ENCODE results near the gene INSYN2B.

The INSYN2B gene

DNA sequence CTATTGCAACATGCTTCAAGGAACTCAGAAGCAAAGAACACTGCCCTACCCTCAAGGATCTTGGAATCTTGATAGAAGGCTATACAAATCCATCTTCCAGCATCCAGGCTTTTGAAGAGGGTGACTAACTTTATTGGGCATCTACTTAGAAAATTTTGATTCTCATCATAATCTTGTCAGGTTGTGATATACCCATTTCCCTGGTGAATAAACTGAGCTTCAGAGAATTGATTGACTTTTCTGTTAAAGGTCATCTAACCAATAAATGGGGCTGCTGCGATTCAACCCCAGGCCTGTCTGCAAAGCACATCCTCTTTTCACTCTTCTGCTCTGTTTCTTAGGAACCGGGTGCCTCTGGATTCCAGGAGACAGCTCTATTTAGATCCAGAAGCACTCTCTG is 19.9 kb upstream of the INSYN2B start:
- no peaks in the 10 kb centered on the region for H4K20me1 ChIP-seq (ENCODE audit: insufficient read depth, low read length)
- no peaks in the 10 kb centered on the region for H3K79me2 ChIP-seq (ENCODE audit: insufficient read depth, low read length)
- H3K9ac ChIP-seq (ENCODE audit: low read depth, low read length): no peak overlapping the region
- TF ChIP-seq EZH2 (IDR thresholded peaks at IDR 0.05; ENCODE audit: borderline replicate concordance, low read depth, low read length, severe bottlenecking): no peak
- TF ChIP-seq, protein P1, sequence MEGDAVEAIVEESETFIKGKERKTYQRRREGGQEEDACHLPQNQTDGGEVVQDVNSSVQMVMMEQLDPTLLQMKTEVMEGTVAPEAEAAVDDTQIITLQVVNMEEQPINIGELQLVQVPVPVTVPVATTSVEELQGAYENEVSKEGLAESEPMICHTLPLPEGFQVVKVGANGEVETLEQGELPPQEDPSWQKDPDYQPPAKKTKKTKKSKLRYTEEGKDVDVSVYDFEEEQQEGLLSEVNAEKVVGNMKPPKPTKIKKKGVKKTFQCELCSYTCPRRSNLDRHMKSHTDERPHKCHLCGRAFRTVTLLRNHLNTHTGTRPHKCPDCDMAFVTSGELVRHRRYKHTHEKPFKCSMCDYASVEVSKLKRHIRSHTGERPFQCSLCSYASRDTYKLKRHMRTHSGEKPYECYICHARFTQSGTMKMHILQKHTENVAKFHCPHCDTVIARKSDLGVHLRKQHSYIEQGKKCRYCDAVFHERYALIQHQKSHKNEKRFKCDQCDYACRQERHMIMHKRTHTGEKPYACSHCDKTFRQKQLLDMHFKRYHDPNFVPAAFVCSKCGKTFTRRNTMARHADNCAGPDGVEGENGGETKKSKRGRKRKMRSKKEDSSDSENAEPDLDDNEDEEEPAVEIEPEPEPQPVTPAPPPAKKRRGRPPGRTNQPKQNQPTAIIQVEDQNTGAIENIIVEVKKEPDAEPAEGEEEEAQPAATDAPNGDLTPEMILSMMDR (IDR thresholded peaks at IDR 0.05; ENCODE audit: borderline replicate concordance, extremely low read depth, low read length, poor library complexity, severe bottlenecking): no peak
- H3K4me1 ChIP-seq (ENCODE audit: insufficient read depth, low read length): no peaks in the 10 kb centered on the region
- H3K4me3 ChIP-seq (ENCODE audit: low read depth in 1 of 2, low read length in 2 of 2): no peak overlapping the region
- peaks cover 69% of the 10 kb centered on the region for H3K36me3 ChIP-seq (ENCODE audit: insufficient read depth, low read length)
- DNase-seq (no peak), ATAC-seq (ENCODE audit: insufficient read depth, low read depth) (no peak)
- no peak overlapping the region for H2AFZ ChIP-seq (ENCODE audit: low read depth, low read length)
- H3K27ac ChIP-seq (ENCODE audit: low read length): no peak overlapping the region
- no peaks in the 10 kb centered on the region for H3K27me3 ChIP-seq (ENCODE audit: insufficient read depth, low read length, poor library complexity)
- no peak overlapping the region for H3K4me2 ChIP-seq (ENCODE audit: insufficient read depth, low read length)
- H3K9me3 ChIP-seq (ENCODE audit: insufficient read depth, low read length, severe bottlenecking): no peaks in the 10 kb centered on the region

DNA sequence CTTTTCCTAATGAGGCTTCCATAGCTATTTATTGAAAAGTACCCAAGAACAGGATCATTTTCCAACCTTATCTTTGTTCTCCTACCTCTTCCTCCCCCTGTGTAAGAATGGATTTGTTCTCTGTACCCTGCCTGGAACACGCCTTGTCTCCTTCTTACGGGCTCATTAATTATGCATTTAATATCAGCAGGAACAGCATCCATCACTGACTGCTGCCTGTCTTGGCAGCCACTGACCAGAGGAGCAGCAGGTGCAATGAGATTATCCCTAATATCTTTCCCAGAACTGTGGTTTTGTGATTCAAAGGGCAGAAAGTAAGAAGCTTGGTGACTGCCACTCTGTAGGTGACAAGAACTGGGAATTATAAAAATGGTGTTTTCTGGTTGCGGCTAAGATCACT is 19.3 kb upstream of the INSYN2B start:
- Histone ChIP-seq H3K4me3 (ENCODE audit: low read depth in 1 of 2, low read length in 2 of 2) (no peak overlapping the region), H2AFZ (ENCODE audit: low read depth, low read length) (no peak overlapping the region), H3K27ac (ENCODE audit: low read length) (no peak overlapping the region), H3K36me3 (ENCODE audit: insufficient read depth, low read length) (peaks cover 71% of the 10 kb centered on the region), H4K20me1 (ENCODE audit: insufficient read depth, low read length) (no peaks in the 10 kb centered on the region), H3K9ac (ENCODE audit: low read depth, low read length) (no peak overlapping the region), H3K9me3 (ENCODE audit: insufficient read depth, low read length, severe bottlenecking) (no peaks in the 10 kb centered on the region), H3K27me3 (ENCODE audit: insufficient read depth, low read length, poor library complexity) (no peaks in the 10 kb centered on the region), H3K79me2 (ENCODE audit: insufficient read depth, low read length) (no peaks in the 10 kb centered on the region), H3K4me1 (ENCODE audit: insufficient read depth, low read length) (no peaks in the 10 kb centered on the region), H3K4me2 (ENCODE audit: insufficient read depth, low read length) (no peak overlapping the region)
- TF ChIP-seq, protein P1 (IDR thresholded peaks at IDR 0.05; ENCODE audit: borderline replicate concordance, extremely low read depth, low read length, poor library complexity, severe bottlenecking): no peak
- no peak for TF ChIP-seq EZH2 (IDR thresholded peaks at IDR 0.05; ENCODE audit: borderline replicate concordance, low read depth, low read length, severe bottlenecking)
- ATAC-seq (ENCODE audit: insufficient read depth, low read depth) (no peak), DNase-seq (no peak)

DNA sequence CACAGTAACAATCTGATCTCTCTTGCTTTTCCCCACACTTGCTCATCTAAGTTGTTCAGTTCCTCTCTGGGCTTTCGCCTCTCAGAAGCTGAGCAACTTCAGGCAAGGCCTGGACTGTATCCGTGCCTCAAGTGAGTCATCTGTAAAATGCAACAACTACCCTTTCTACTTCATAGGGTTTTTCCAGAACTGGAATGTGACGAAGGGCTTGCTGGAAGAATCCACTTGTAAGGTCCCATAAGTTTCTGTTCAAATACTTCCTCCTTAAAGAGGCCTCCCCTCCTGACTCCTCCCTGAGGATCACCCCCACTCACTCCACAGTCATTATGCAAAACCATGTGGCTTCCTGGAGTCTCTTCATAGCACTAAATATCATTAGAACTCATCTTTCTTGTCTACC is 17.5 kb upstream of the INSYN2B start:
- Histone ChIP-seq H3K4me3 (ENCODE audit: low read depth in 1 of 2, low read length in 2 of 2) (no peak overlapping the region), H3K4me2 (ENCODE audit: insufficient read depth, low read length) (no peak overlapping the region), H3K4me1 (ENCODE audit: insufficient read depth, low read length) (no peaks in the 10 kb centered on the region), H3K36me3 (ENCODE audit: insufficient read depth, low read length) (peaks cover 77% of the 10 kb centered on the region), H3K9me3 (ENCODE audit: insufficient read depth, low read length, severe bottlenecking) (no peaks in the 10 kb centered on the region), H3K9ac (ENCODE audit: low read depth, low read length) (no peak overlapping the region), H3K79me2 (ENCODE audit: insufficient read depth, low read length) (no peaks in the 10 kb centered on the region), H4K20me1 (ENCODE audit: insufficient read depth, low read length) (no peaks in the 10 kb centered on the region), H2AFZ (ENCODE audit: low read depth, low read length) (no peak overlapping the region), H3K27me3 (ENCODE audit: insufficient read depth, low read length, poor library complexity) (no peaks in the 10 kb centered on the region), H3K27ac (ENCODE audit: low read length) (no peak overlapping the region)
- TF ChIP-seq EZH2 (IDR thresholded peaks at IDR 0.05; ENCODE audit: borderline replicate concordance, low read depth, low read length, severe bottlenecking): no peak
- TF ChIP-seq, protein P1 (IDR thresholded peaks at IDR 0.05; ENCODE audit: borderline replicate concordance, extremely low read depth, low read length, poor library complexity, severe bottlenecking): no peak
- ATAC-seq (ENCODE audit: insufficient read depth, low read depth): no peak
- DNase-seq: no peak

DNA sequence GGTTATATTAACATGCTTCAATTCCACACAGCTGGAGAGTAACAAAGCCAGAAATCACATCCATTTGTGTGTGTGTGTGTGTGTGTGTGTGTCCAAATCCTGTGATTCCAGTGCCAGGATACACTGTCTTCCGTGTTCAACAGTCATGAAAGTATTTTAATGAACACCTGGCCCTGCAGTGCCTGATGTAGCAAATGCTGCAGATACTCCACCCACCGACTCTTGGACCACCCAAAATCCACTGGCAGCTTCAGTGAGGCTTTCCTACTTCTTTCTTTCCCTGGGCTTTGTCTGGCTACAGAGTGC is 13.1 kb upstream of the INSYN2B start:
- Histone ChIP-seq H3K4me1 (ENCODE audit: insufficient read depth, low read length) (no peaks in the 10 kb centered on the region), H3K27ac (ENCODE audit: low read length) (no peak overlapping the region), H4K20me1 (ENCODE audit: insufficient read depth, low read length) (0 out of 2 replicates have a peak, but pooled peaks cover 4% of the 10 kb centered on the region), H3K9ac (ENCODE audit: low read depth, low read length) (no peak overlapping the region), H3K4me2 (ENCODE audit: insufficient read depth, low read length) (no peak overlapping the region), H3K9me3 (ENCODE audit: insufficient read depth, low read length, severe bottlenecking) (no peaks in the 10 kb centered on the region), H3K36me3 (ENCODE audit: insufficient read depth, low read length) (peaks cover 80% of the 10 kb centered on the region), H3K27me3 (ENCODE audit: insufficient read depth, low read length, poor library complexity) (no peaks in the 10 kb centered on the region), H3K79me2 (ENCODE audit: insufficient read depth, low read length) (no peaks in the 10 kb centered on the region), H3K4me3 (ENCODE audit: low read depth in 1 of 2, low read length in 2 of 2) (no peak overlapping the region), H2AFZ (ENCODE audit: low read depth, low read length) (no peak overlapping the region)
- ATAC-seq (ENCODE audit: insufficient read depth, low read depth): no peak
- no peak for TF ChIP-seq EZH2 (IDR thresholded peaks at IDR 0.05; ENCODE audit: borderline replicate concordance, low read depth, low read length, severe bottlenecking)
- TF ChIP-seq, protein P1 (IDR thresholded peaks at IDR 0.05; ENCODE audit: borderline replicate concordance, extremely low read depth, low read length, poor library complexity, severe bottlenecking): no peak
- DNase-seq: no peak

Measured in DND-41 (cell line).